Adrenal gland (tissue), 5 donors: ENCODE data around the gene FOXP3.

Source experiments
- POLR2A ChIP-seq, 2 donors: fragments of 450-650 bp; IDR thresholded peaks; one replicate each; pipeline ENCODE4 v1.6.1; 2017; ENCODE audit warnings: antibody characterized with exemption in 2 of 2, mild to moderate bottlenecking in 2 of 2, moderate library complexity in 1 of 2
- TF ChIP-seq, protein P1 (sequence below), 6 experiments: fragments of 450-650 bp in 4 of 6; fragments of 200-600 bp in 2 of 6; sonication (generic) in 1 of 6; IDR thresholded peaks; 1 replicate in 5 of 6; 2 replicates in 1 of 6; pipeline versions ENCODE4 v1.5.1 to v1.8.0; 2016 to 2021; ENCODE audit warnings: antibody characterized with exemption in 6 of 6, mild to moderate bottlenecking in 2 of 6, moderate library complexity in 1 of 6
- donor health status: DM: no; HTN: no; CAD: no.

DNA sequence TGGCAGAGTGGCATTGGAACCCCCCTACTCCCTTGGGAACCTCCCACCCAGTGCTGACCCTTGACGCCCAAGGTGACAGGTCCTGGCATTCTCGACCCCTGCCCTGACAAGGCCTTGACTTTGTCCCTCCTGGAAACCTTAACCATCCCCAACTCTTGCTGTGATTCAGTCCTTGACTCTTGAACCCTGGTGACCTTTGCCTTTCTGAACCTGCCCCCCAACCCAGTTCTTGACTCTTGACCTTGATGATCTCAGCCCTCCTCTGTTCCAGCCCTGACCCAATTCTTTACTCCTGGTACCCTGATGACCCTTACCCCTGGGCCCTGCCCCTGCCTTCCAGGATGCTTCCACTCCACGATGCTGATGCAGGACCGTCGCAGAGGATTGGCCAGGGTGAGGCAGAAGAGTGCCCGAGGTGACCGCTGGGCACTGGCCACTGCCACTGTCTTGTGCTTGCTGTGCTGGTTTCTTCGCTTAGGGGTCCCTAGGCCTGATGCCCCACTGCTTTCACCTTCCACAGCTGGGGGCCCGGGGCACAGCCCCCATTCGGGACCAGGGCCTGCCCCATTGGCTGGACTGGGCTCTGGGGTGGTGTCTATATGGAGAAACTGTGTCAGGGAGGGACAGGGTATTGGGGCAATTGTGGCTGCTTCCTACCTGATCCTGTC, 33.0 kb downstream of the FOXP3 start:
- TF ChIP-seq, protein P1, sequence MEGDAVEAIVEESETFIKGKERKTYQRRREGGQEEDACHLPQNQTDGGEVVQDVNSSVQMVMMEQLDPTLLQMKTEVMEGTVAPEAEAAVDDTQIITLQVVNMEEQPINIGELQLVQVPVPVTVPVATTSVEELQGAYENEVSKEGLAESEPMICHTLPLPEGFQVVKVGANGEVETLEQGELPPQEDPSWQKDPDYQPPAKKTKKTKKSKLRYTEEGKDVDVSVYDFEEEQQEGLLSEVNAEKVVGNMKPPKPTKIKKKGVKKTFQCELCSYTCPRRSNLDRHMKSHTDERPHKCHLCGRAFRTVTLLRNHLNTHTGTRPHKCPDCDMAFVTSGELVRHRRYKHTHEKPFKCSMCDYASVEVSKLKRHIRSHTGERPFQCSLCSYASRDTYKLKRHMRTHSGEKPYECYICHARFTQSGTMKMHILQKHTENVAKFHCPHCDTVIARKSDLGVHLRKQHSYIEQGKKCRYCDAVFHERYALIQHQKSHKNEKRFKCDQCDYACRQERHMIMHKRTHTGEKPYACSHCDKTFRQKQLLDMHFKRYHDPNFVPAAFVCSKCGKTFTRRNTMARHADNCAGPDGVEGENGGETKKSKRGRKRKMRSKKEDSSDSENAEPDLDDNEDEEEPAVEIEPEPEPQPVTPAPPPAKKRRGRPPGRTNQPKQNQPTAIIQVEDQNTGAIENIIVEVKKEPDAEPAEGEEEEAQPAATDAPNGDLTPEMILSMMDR (IDR thresholded peaks at IDR 0.05): no peak
- TF ChIP-seq POLR2A (IDR thresholded peaks at IDR 0.05): no peak
